GM12872 (cell line): ENCODE results near the gene SIGLEC6.
A peak's percentile ranks its signal among the peaks of the same experiment; 100 is the strongest.

Experiments used
- TF ChIP-seq, protein P1 (sequence below): IDR thresholded peaks from 3 replicates; pipeline ENCODE4 v1.5.1; 2011; ENCODE audit warnings: low read depth, mild to moderate bottlenecking, low read length, moderate library complexity; ENCODE audit not compliant: insufficient read depth

SIGLEC6 gene

DNA sequence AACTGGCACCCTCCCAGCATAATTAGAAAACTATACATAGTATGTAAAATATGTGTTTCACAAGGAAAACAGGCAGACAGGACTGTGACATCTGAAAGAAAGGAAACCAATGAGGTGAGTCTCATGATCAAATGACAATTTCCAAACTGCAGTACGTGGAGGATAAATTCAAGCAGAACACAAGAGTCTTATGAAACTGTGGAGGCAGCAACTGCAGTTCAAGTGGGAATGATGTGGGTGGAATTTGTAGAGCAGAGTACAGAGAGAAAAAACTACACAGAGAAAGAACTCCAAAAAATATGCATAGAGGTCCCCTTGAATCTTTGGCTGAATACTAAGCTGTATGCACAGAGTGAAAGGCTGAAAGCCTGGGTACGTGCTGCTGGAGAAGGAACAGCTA lies 9.7 kb downstream of the SIGLEC6 start:
- TF ChIP-seq, protein P1, sequence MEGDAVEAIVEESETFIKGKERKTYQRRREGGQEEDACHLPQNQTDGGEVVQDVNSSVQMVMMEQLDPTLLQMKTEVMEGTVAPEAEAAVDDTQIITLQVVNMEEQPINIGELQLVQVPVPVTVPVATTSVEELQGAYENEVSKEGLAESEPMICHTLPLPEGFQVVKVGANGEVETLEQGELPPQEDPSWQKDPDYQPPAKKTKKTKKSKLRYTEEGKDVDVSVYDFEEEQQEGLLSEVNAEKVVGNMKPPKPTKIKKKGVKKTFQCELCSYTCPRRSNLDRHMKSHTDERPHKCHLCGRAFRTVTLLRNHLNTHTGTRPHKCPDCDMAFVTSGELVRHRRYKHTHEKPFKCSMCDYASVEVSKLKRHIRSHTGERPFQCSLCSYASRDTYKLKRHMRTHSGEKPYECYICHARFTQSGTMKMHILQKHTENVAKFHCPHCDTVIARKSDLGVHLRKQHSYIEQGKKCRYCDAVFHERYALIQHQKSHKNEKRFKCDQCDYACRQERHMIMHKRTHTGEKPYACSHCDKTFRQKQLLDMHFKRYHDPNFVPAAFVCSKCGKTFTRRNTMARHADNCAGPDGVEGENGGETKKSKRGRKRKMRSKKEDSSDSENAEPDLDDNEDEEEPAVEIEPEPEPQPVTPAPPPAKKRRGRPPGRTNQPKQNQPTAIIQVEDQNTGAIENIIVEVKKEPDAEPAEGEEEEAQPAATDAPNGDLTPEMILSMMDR = no peak

DNA sequence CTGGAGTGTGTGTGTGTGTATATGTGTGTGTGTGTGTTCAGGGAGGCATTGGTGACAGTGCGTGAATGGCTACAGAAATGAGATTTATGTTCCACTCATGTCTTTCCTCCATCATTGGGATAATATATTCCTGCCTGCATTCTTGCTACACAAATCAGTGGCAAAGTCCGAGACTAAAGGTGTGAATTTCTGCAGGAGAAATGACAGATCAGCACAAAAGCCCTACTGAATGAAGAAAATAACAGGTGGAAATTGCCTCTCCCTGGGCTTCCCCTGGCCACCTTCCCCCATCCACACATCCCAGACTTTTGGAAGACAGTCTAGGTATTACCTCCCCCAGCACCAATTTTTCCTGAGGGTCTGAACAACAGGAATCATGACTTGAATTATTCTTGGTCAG lies 10.1 kb downstream of the SIGLEC6 start:
- TF ChIP-seq, protein P1 = no peak

DNA sequence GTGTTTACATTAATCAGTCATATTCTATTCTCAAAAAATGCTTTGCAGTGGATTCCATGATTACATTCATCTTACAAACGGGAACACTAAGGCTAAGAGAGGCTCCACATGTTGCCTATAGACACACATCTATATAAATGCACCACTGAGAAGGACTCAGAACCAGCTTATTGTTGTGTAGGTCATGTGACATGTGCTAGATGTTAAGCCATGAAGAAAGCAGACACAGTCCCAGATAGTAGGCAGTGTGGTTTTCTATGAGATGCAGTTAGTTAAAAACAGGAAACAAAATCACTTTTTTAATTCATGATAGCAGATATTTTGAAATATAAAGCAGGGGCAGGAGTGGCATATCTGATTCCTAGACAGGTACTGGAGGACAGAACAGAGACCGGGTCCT lies 10.7 kb downstream of the SIGLEC6 start:
- TF ChIP-seq, protein P1 = no peak

DNA sequence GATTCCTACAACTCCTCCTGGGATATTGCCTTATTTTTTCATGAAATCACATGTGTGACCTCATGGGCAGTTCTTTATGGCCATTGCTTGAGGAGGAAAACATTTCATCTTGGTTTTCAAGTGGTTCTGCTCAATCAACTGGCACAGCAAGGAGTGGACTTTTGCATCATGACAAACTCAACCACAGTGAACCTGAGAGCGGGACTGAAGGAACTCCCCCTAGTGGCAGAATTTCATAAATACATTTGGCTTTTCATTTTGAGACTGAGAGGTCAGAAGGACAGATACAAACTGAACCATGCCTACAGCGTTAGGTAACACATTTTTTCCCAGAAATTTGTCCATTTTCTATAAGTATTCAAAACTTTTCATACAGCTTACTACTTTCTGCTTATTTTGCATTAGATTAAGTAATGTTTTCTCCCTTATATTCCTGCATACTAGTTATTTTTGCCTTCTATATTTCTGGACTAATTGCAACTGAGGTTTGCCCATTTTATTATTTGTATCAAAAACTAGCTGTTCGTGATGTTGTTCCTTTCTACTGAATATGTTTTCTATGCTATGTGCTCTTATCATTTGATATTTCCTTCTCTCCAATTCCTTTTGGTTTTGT lies 16.5 kb downstream of the SIGLEC6 start:
- TF ChIP-seq, protein P1 = peak; percentile 86

DNA sequence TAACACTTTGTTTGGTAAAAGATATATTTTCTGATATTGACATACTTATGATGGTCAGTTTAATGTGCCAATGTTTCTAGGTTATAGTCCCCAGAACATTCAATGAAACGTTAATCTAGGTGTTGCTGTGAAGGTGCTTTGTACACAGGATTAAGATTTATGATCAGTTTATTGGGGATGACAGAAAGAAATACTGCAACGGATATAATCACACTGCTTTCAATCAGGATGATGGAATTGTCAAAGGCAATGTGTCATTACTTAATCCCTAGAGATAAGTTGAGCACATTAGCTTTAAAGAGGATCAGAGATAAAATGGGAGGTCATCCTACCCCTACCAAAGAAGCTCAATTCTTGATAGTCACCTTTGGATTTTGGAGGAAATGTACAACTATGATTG lies 17.5 kb downstream of the SIGLEC6 start:
- TF ChIP-seq, protein P1 = no peak

DNA sequence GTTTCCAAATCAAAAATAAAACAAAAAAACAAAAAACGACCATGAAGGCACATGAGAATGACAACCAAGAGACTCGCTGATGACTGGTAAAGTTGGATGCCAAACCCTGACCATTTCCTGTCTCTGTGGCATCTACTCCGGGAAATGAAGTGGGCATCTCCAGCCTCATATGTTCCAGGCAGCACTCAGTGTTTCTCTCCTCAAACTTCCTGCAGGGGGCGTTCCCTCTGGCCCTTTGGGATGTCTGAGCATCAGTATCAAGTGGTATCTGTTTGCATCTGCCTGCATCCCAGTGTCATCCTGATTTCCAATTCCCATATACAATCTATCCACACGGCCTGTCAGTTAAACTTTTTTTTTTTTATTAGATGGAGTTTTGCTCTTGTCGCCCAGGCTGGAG lies 20.1 kb downstream of the SIGLEC6 start:
- TF ChIP-seq, protein P1 = peak; percentile 51

DNA sequence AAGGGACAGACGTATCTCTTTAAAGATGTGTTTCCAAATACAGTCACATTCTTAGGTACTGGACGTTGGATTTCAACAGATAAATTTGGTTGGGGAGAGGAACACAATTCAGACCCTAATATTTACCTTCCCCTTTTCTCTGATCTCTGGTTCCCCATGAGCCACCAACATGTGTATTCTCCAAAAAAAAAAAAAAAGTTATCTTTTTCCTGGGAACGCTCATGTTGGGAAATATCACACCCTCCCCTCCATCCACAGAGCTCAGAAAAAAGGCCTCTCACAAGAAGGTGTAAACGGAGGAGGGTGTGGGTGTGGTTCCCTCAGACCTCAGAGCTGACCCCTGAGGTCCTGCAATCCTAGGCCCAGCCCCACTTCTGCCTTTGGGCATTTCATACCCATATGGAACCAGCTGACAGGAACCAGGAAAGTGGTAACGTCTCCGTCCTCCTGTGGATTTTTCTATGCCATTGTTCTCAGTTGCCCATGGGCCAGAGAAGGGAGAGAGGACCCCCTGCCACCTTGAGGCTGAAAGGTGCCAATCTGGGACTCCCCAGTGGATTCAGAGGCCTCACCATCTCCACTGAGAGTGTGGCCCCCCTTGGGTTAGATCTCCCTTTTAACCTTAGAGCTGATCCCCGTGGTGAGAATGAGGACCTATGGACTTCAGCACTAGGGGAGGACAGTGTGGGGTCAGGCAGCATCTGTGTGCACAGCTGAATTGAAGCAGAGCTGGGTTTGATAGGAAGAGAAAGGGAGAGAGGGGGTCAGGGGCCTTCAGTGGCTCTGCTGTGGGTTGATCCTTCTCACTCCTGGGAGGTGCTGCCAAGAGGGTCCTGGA lies 21.4 kb downstream of the SIGLEC6 start:
- TF ChIP-seq, protein P1 = no peak
